Measurements from ENCODE around the gene RBM15B. TPM values are rescaled to one million over a fixed set of nuclear protein-coding genes. Genes with fewer than 3 reads are reported as not detected.
A peak's percentile ranks its signal among the peaks of the same experiment; 100 is the strongest.

Gene RBM15B
- total RNA-seq, 2 donors from 2014 or later, result 20.2 to 22.7 TPM

- intact Hi-C loops (cut with DNase I), result loop anchor here in 1 of 2 donors (5.0 kb wide), 1 partner anchor 770 kb away; the partner anchor contains the start of gene MAPKAPK3
- peak; percentile 16 for DNase-seq (ENCODE audit: low spot score)
Measured at GRCh38 chr3:51387281-51387680, 3.8 kb upstream of the RBM15B start.

GRCh38 chr3:51388286-51389029, 2.6 kb upstream of the RBM15B start:
- intact Hi-C loops (cut with DNase I), result loop anchor here in 1 of 2 donors (5.0 kb wide), 1 partner anchor 771 kb away; the partner anchor contains the start of gene MAPKAPK3
- no peak for DNase-seq (ENCODE audit: low spot score)

DNA sequence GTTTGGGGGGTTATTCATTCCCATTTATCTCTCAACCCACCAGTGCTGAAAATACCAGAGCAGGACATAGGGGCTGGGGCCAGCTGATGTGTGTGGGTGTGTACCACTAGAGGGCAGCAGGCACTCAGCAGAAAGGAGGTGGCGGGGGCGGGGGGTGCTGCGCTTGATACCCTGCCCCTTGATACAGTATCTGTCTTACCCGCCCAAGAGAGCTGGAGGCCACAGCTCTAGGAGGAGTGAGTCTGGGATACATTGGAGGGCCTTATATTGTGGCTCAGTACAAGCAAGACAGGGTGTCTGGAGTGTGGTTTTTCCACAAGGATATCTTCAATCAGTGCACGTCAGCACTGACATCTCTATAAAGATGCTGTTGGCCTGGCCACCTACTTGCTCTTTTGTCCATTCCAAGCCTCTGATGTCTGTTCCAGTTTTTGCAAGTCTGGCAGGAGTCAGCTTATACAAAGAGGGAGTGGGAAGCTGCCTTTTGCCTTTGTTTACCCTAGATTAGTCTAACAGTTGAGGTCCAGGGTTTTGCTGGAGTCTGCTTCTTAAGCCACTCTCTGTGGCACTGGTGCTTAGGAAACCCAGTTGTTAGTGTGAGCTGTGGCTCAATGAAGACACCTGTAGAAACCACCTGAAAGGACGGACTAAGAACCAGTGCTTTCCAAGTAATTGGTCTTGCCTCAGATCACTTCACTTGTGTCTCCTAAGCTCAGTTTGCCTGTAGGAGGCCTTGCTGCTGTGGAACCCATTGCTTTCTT, 1.5 kb upstream of the RBM15B start:
- DNase-seq (ENCODE audit: low spot score), result peak; percentile 79
- intact Hi-C loops (cut with DNase I), result loop anchor here in 1 of 2 donors (5.0 kb wide), 1 partner anchor 772 kb away; the partner anchor contains the start of gene MAPKAPK3

GRCh38 chr3:51390246-51391074, 625 bp upstream of the RBM15B start:
- intact Hi-C loops (cut with DNase I), result no loop called here
- DNase-seq (ENCODE audit: low spot score), result peak; percentile 78

DNA sequence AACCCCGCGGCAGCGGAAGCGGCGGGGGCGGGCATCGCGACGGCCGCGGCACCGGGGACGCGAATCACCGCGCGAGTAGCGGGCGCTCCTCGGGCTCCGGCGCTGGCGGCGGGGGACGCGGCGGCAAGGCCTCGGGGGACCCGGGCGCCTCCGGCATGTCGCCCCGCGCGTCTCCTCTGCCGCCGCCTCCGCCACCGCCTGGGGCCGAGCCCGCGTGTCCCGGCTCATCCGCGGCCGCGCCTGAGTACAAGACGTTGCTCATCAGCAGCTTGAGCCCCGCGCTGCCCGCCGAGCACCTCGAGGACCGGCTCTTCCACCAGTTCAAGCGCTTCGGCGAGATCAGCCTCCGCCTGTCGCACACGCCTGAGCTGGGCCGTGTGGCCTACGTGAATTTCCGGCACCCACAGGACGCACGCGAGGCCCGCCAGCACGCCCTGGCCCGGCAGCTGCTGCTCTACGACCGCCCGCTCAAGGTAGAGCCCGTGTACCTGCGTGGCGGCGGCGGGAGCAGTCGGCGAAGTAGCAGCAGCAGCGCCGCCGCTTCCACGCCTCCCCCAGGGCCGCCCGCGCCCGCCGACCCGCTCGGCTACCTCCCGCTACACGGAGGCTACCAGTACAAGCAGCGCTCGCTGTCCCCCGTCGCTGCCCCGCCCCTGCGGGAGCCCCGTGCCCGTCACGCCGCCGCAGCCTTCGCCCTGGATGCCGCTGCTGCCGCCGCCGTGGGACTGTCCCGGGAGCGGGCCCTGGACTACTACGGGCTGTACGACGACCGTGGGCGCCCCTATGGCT, 675 bp downstream of the RBM15B start:
- DNase-seq (ENCODE audit: low spot score), result peak; percentile 86
- intact Hi-C loops (cut with DNase I), result no loop called here

- intact Hi-C loops (cut with DNase I), result no loop called here
- DNase-seq (ENCODE audit: low spot score), result peak; percentile 81
Measured at GRCh38 chr3:51392355-51393133, 1.5 kb downstream of the RBM15B start.

DNA sequence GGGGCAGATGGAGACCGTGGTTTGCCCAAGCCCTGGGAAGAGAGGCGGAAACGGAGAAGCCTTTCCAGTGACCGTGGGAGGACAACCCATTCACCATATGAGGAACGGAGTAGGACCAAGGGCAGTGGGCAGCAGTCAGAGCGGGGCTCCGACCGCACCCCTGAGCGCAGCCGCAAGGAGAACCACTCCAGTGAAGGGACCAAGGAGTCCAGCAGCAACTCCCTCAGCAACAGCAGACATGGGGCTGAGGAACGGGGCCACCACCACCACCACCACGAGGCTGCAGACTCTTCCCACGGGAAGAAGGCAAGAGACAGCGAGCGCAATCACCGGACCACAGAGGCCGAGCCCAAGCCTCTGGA, 2.0 kb downstream of the RBM15B start:
- intact Hi-C loops (cut with DNase I), result no loop called here
- peak; percentile 53 for DNase-seq (ENCODE audit: low spot score)

DNA sequence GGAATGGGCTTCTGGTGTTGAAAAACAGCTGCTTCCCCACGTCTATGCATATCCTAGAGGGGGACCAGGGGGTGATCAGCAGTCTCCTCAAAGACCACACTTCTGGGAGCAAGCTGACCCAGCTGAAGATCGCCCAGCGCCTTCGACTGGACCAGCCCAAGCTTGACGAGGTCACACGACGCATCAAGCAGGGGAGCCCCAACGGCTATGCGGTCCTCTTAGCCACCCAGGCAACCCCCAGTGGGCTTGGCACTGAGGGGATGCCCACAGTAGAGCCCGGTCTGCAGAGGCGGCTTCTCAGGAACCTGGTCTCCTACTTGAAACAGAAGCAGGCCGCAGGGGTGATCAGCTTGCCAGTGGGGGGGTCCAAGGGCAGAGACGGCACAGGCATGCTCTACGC, 2.5 kb downstream of the RBM15B start:
- intact Hi-C loops (cut with DNase I), result no loop called here

DNA sequence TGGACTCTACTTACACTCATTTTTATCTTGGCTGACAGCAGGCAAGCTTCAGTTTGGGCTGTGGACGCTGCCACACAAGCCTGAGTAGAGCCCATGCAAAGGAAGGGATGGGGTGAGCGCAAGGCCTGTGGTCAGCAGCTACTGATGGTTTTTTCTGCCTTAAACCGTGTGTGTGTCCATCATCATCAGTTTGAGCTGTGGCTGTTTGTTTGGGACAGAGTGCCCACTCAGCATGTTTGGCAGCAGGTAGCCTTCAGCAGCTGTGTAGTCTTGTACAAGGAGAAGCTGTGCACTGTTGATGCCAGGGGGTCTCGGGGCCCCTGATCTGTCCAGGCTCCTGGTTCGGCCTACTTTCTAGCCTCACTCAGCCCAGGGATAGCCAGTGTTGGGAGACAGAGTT, 3.5 kb downstream of the RBM15B start:
- intact Hi-C loops (cut with DNase I), result no loop called here
- no peak for DNase-seq (ENCODE audit: low spot score)

More for the DNA sequence above, 2.5 kb downstream of the RBM15B start:
- peak; percentile 64 for DNase-seq (ENCODE audit: low spot score)

- intact Hi-C loops (cut with DNase I), result no loop called here
- no peak for DNase-seq (ENCODE audit: low spot score)
Measured at GRCh38 chr3:51395493-51396213, 4.6 kb downstream of the RBM15B start.

DNA sequence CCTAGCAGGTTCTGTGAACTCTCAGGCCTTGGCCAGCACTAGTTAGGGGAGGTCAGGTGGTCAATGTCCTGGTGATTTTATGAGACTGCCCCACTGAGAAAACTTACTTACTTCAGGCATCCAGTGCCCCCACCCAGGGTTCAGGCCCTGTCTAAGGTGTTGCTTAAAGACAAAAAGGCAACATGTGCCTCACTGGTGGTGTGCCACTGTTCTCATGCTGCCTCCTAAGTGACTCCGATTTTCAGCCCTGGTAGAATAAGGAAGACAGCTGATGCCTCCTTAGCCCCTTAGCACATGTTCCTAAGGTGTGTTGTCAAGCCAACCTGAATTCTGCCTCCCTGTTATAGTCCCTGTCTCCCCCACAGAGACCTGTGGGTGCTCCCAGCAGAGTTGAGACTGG, 5.3 kb downstream of the RBM15B start:
- DNase-seq (ENCODE audit: low spot score), result no peak

DNA sequence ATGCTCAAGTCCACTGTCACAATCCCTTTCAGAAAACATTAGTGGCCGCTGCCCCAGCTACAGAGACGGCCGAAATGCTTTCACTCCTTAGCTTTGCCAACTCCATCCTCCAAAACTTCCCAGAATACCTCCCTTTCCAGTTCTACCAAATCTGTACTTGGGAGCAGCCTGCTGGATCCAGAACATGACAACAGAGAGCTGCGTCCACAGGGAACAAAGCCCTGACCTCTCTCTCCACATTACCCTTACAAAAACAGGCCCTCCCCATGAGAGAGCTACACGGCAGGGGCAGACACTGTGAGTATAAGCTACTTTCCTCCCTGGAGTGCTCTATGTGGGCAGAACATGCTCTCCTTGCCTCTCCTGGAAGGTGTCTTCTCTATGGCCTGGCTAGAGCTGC, 6.3 kb downstream of the RBM15B start:
- intact Hi-C loops (cut with DNase I), result no loop called here
- no peak for DNase-seq (ENCODE audit: low spot score)

More for the DNA sequence above, 5.3 kb downstream of the RBM15B start:
- intact Hi-C loops (cut with DNase I), result no loop called here

DNA sequence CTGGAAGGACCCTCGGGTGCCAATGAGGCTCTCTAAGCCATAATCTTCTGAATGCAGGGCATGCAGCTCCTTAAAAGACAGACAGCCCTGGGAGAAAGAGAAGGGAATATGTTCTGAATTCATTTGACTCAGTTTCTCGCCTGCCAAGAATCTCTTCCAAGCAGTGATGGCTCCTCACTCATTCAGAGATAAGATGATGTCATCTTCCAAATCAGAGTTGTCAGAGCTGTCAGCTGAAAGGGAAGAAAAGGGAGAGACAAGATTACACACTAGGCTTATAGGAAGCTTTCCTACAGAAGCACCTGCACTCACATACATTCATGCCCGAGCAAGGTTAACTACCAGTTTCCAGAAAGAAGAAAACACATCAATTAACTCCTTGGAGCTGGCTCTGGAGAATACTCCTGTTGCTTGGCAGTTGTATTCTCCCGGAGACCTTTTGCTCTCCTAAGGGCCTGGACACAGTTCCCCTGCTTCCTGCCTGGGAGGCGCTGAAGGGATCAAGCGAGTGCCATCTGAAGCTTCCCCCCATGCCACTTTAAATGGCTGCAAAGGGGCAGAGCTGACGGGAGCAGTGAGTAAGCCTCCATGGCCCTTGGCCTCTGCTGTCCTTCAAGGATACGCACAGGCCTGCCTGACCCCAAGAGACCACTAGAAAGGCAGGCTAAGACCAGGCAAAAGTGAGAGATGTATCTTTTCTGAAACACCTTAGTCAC, 7.7 kb downstream of the RBM15B start:
- intact Hi-C loops (cut with DNase I), result no loop called here
- no peak for DNase-seq (ENCODE audit: low spot score)

DNA sequence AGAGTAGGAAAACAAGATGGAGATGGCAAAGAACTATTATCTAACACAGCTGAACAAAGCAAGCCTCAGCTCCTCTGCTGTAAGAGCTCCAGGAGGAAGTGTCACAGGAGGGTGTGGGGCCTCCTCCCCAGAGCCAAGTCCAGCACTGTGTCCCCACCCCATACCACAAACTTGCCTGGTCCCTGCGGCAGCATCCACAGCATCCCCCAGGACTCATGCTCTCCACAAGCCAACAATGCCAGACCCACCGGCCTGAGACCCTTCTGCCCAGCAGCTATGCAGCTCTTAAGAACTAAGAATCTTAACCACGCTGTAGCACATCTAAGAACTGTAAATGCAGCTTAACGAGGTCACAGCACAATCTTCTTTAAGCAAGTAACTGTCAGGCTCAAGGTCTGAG, 9.1 kb downstream of the RBM15B start:
- DNase-seq (ENCODE audit: low spot score), result no peak
- intact Hi-C loops (cut with DNase I), result no loop called here

GRCh38 chr3:51401735-51402134, 10.7 kb downstream of the RBM15B start:
- intact Hi-C loops (cut with DNase I), result no loop called here
- DNase-seq (ENCODE audit: low spot score), result no peak

DNA sequence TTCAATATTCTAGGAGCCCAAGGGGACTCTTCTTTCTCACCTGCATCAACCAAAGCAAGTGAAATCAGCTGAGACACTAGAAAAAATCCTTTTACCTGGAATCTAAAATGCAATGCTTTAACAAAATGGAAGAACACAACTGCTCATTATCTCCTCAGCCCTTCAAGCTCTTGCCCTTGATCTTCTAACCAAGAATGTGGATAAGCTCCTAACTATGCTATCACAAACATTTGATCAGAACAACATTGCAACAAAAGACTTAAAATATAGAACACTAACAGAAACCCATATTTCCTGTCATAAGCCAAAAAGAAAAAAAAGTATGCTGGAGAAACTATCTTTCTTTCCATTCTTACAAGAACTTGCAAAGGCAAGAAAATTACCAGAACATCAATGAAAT, 12.6 kb downstream of the RBM15B start:
- intact Hi-C loops (cut with DNase I), result no loop called here
- no peak for DNase-seq (ENCODE audit: low spot score)

- intact Hi-C loops (cut with DNase I), result no loop called here
- DNase-seq (ENCODE audit: low spot score), result no peak
Measured at GRCh38 chr3:51408021-51408420, 16.9 kb downstream of the RBM15B start.
